ENCODE data around the gene HSF4. TPM values are rescaled to one million over a fixed set of nuclear protein-coding genes. Genes with fewer than 3 reads are reported as not detected.

Gene HSF4
- total RNA-seq, 4 donors from 2014 or later = 9.0 to 111 (median 29.7) TPM

- ATAC-seq = no peak
- H3K9me3 ChIP-seq = no peaks in the 10 kb centered on the region
- H3K27me3 ChIP-seq = no peaks in the 10 kb centered on the region
- TF ChIP-seq POLR2A (IDR thresholded peaks at IDR 0.05) (no peak), CTCF (IDR thresholded peaks at IDR 0.05 in 4 of 5, conservative IDR thresholded peaks at IDR 0.05 in 1 of 5) (no peak)
- in situ Hi-C loops (cut with MboI; ENCODE audit: low sequenced_read_pairs in 4 of 4) = no loop called here
- H3K4me3 ChIP-seq = no peak overlapping the region
- H3K36me3 ChIP-seq = no peaks in the 10 kb centered on the region
- peaks cover 20 to 41% of the 10 kb centered on the region in 2 donors for H3K4me1 ChIP-seq
- no peak for DNase-seq
- intact Hi-C loops (cut with DNase I; ENCODE audit: low total_unique reads) = no loop called here
- no peak overlapping the region for H3K27ac ChIP-seq
Observed at GRCh38 chr16:67186550-67186950, 22.0 kb downstream of the HSF4 start.

- Histone ChIP-seq H3K9me3 (no peaks in the 10 kb centered on the region), H3K4me3 (no peak overlapping the region), H3K27ac (no peak overlapping the region), H3K27me3 (no peaks in the 10 kb centered on the region), H3K36me3 (no peaks in the 10 kb centered on the region), H3K4me1 (peaks cover 22 to 41% of the 10 kb centered on the region in 2 donors)
- intact Hi-C loops (cut with DNase I; ENCODE audit: low total_unique reads) (no loop called here), in situ Hi-C loops (cut with MboI; ENCODE audit: low sequenced_read_pairs in 4 of 4) (no loop called here)
- DNase-seq = no peak
- TF ChIP-seq POLR2A (IDR thresholded peaks at IDR 0.05) = no peak
- TF ChIP-seq CTCF (IDR thresholded peaks at IDR 0.05 in 4 of 5, conservative IDR thresholded peaks at IDR 0.05 in 1 of 5) = no peak
- ATAC-seq = no peak
Observed at GRCh38 chr16:67187175-67187890, 22.8 kb downstream of the HSF4 start.

GRCh38 chr16:67188323-67188722 lies 23.8 kb downstream of the HSF4 start:
- Histone ChIP-seq H3K27me3 (no peaks in the 10 kb centered on the region), H3K4me1 (peaks cover 31 to 40% of the 10 kb centered on the region in 2 donors), H3K9me3 (no peaks in the 10 kb centered on the region), H3K36me3 (no peaks in the 10 kb centered on the region), H3K27ac (no peak overlapping the region), H3K4me3 (no peak overlapping the region)
- no peak for ATAC-seq
- DNase-seq = no peak
- in situ Hi-C loops (cut with MboI; ENCODE audit: low sequenced_read_pairs in 4 of 4) (no loop called here), intact Hi-C loops (cut with DNase I; ENCODE audit: low total_unique reads) (no loop called here)
- TF ChIP-seq POLR2A (IDR thresholded peaks at IDR 0.05) = no peak
- no peak for TF ChIP-seq CTCF (IDR thresholded peaks at IDR 0.05 in 4 of 5, conservative IDR thresholded peaks at IDR 0.05 in 1 of 5)

- Histone ChIP-seq H3K36me3 (peaks cover 0 to 3% of the 10 kb centered on the region in 2 donors), H3K27me3 (no peaks in the 10 kb centered on the region), H3K4me1 (peaks cover 36 to 43% of the 10 kb centered on the region in 2 donors), H3K27ac (no peak overlapping the region), H3K9me3 (no peaks in the 10 kb centered on the region), H3K4me3 (no peak overlapping the region)
- intact Hi-C loops (cut with DNase I; ENCODE audit: low total_unique reads) = no loop called here
- no peak for ATAC-seq
- DNase-seq = no peak
- in situ Hi-C loops (cut with MboI; ENCODE audit: low sequenced_read_pairs in 4 of 4) = no loop called here
- no peak for TF ChIP-seq POLR2A (IDR thresholded peaks at IDR 0.05)
- no peak for TF ChIP-seq CTCF (IDR thresholded peaks at IDR 0.05 in 4 of 5, conservative IDR thresholded peaks at IDR 0.05 in 1 of 5)
Observed at GRCh38 chr16:67188798-67189197, 24.3 kb downstream of the HSF4 start.

Data from gastrocnemius medialis (tissue), 4 donors.